ENCODE results near the gene EFCC1. TPM values are rescaled to one million over a fixed set of nuclear protein-coding genes. Genes with fewer than 3 reads are reported as not detected.

The EFCC1 gene
- total RNA-seq, 1 experiment from 2014 or later = 1.0 TPM

GRCh38 chr3:129077222-129077621 is 76.1 kb downstream of the EFCC1 start:
- no TSS peak for BruUV-seq (replicated peaks)
- no peaks in the 10 kb centered on the region for H3K36me3 ChIP-seq (ENCODE audit: control insufficient read depth in 1 of 2, insufficient read depth in 2 of 2, low read length in 2 of 2)
- no peaks in the 10 kb centered on the region for H3K79me2 ChIP-seq (ENCODE audit: insufficient read depth, low read length)
- no peaks in the 10 kb centered on the region for H3K9me2 ChIP-seq (ENCODE audit: insufficient read depth)
- H3K4me2 ChIP-seq (ENCODE audit: low read length) = no peak overlapping the region
- intact Hi-C loops (cut with micrococcal nuclease) = no loop called here
- no peaks in the 10 kb centered on the region for H3K9me3 ChIP-seq (ENCODE audit: control insufficient read depth in 1 of 2, insufficient read depth in 1 of 2, low read depth in 1 of 2, low read length in 2 of 2)
- ATAC-seq = no peak
- CTCF ChIA-PET = no interaction called here
- no peak overlapping the region for H3K4me3 ChIP-seq (replicated peaks in 1 of 2; ENCODE audit: low read depth in 1 of 2, low read length in 2 of 2)
- POLR2A ChIA-PET = no interaction called here
- no peaks in the 10 kb centered on the region for H3K4me1 ChIP-seq (ENCODE audit: control insufficient read depth in 1 of 2, insufficient read depth in 2 of 2, low read length in 2 of 2)
- no peak for DNase-seq (ENCODE audit: low read depth, low spot score)
- no peak overlapping the region for H2AFZ ChIP-seq (ENCODE audit: low read depth, low read length, poor library complexity, severe bottlenecking)
- no peaks in the 10 kb centered on the region for H3K27me3 ChIP-seq (ENCODE audit: insufficient read depth, low read length)
- no peak overlapping the region for H3K27ac ChIP-seq (ENCODE audit: low read depth, low read length)
- H3K9ac ChIP-seq (ENCODE audit: low read length) = no peak overlapping the region
- RAD21 ChIA-PET (ENCODE audit: low non-redundant PET in 1 of 2, low total read pairs in 2 of 2, uncharacterized antibody in 2 of 2, unreplicated experiment in 2 of 2) = no interaction called here
- TF ChIP-seq SIN3A (IDR thresholded peaks at IDR 0.05; ENCODE audit: low read depth) (no peak), POLR2AphosphoS5 (IDR thresholded peaks at IDR 0.05; ENCODE audit: low read depth, low read length) (no peak), CBX3 (IDR thresholded peaks at IDR 0.05; ENCODE audit: low read depth) (no peak), REST (IDR thresholded peaks at IDR 0.05; ENCODE audit: low read depth) (no peak), ZFX (IDR thresholded peaks at IDR 0.05) (no peak), RAD21 (IDR thresholded peaks at IDR 0.05; ENCODE audit: low read depth) (no peak), ZBTB33 (IDR thresholded peaks at IDR 0.05; ENCODE audit: extremely low read depth, insufficient replicate concordance, low read length) (no peak), TCF7L2 (IDR thresholded peaks at IDR 0.05; ENCODE audit: borderline replicate concordance, extremely low read depth, insufficient read depth, insufficient read length) (no peak), EZH2 (IDR thresholded peaks at IDR 0.05) (no peak), SRF (IDR thresholded peaks at IDR 0.05; ENCODE audit: low read depth) (no peak), POLR2A (IDR thresholded peaks at IDR 0.05; ENCODE audit: borderline replicate concordance, extremely low read depth, insufficient read depth, insufficient read length) (no peak), EGR1 (IDR thresholded peaks at IDR 0.05; ENCODE audit: low read depth) (no peak), CTCF (IDR thresholded peaks at IDR 0.05 in 2 of 3, conservative IDR thresholded peaks at IDR 0.05 in 1 of 3; ENCODE audit: borderline replicate concordance in 1 of 3, insufficient read depth in 1 of 3, low read depth in 2 of 3, low read length in 2 of 3) (no peak), MAX (IDR thresholded peaks at IDR 0.05) (no peak), EZH2phosphoT487 (IDR thresholded peaks at IDR 0.05; ENCODE audit: borderline replicate concordance) (no peak), CEBPB (IDR thresholded peaks at IDR 0.05; ENCODE audit: low read depth) (no peak), SP1 (IDR thresholded peaks at IDR 0.05; ENCODE audit: low read depth) (no peak), JUND (IDR thresholded peaks at IDR 0.05) (no peak)
- no peaks in the 10 kb centered on the region for H4K20me1 ChIP-seq (ENCODE audit: insufficient read depth)
